ENCODE data around the gene COL18A1.

Gene COL18A1

GRCh38 chr21:45447821-45448220 lies 42.9 kb downstream of the COL18A1 start:
- H3K79me2 ChIP-seq (ENCODE audit: insufficient read depth, low read length) = no peaks in the 10 kb centered on the region
- TF ChIP-seq CTCF (conservative IDR thresholded peaks at IDR 0.05; ENCODE audit: low read length) = no peak
- no peak for TF ChIP-seq EZH2phosphoT487 (IDR thresholded peaks at IDR 0.05; ENCODE audit: borderline replicate concordance)
- H3K27me3 ChIP-seq (ENCODE audit: insufficient read depth, low read length, poor library complexity, severe bottlenecking) = no peaks in the 10 kb centered on the region
- H3K4me1 ChIP-seq (ENCODE audit: insufficient read depth, low read length, poor library complexity, severe bottlenecking) = no peaks in the 10 kb centered on the region
- H3K36me3 ChIP-seq (ENCODE audit: insufficient read depth, low read length) = no peaks in the 10 kb centered on the region
- no peak overlapping the region for H3K4me3 ChIP-seq (ENCODE audit: low read length, poor library complexity, severe bottlenecking)
- H3K9me3 ChIP-seq (ENCODE audit: insufficient read depth, low read depth, low read length) = no peaks in the 10 kb centered on the region
- H3F3A ChIP-seq (ENCODE audit: low read depth) = peaks cover 5% of the 10 kb centered on the region; the same call in 1 of the 2 replicates
- H2AFZ ChIP-seq (ENCODE audit: low read length) = no peak overlapping the region
- no peaks in the 10 kb centered on the region for H4K20me1 ChIP-seq (ENCODE audit: insufficient read depth, low read length, poor library complexity, severe bottlenecking)
- H3K4me2 ChIP-seq (ENCODE audit: low read depth, low read length, poor library complexity, severe bottlenecking) = no peak overlapping the region
- no peaks in the 10 kb centered on the region for H3K9me2 ChIP-seq (replicated peaks; ENCODE audit: low read depth, low read length)
- no peak overlapping the region for H3K9ac ChIP-seq (ENCODE audit: low read depth, low read length, poor library complexity, severe bottlenecking)

DNA sequence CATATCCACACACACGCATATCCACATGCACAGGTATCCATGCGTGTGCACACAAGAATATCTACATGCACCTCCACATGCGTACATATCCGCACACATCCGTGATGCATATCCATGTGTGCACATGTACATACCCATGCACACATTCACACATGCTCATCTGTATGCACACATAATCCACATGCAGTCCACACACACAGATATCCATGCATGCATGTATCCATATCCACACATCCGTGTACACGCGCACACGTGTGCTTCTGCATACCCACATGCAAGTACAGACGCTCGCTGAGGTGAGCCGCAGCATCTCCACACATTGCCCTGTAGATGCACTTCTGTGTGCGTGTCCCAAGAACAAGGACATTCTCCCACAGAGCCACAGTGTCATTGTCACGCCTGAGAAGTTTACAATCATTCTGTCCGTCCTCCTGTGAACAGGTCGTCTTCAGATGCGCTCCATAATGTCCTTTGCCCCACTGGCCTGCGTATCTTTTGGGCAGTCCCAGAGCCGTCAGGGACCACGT lies 43.4 kb downstream of the COL18A1 start:
- Histone ChIP-seq H4K20me1 (ENCODE audit: insufficient read depth, low read length, poor library complexity, severe bottlenecking) (no peaks in the 10 kb centered on the region), H3K4me3 (ENCODE audit: low read length, poor library complexity, severe bottlenecking) (no peak overlapping the region), H3K4me2 (ENCODE audit: low read depth, low read length, poor library complexity, severe bottlenecking) (no peak overlapping the region), H3K4me1 (ENCODE audit: insufficient read depth, low read length, poor library complexity, severe bottlenecking) (no peaks in the 10 kb centered on the region), H3K79me2 (ENCODE audit: insufficient read depth, low read length) (no peaks in the 10 kb centered on the region), H3K9me3 (ENCODE audit: insufficient read depth, low read depth, low read length) (no peaks in the 10 kb centered on the region), H3F3A (ENCODE audit: low read depth) (peaks cover 7% of the 10 kb centered on the region; the same call in 1 of the 2 replicates), H2AFZ (ENCODE audit: low read length) (no peak overlapping the region), H3K36me3 (ENCODE audit: insufficient read depth, low read length) (no peaks in the 10 kb centered on the region), H3K9ac (ENCODE audit: low read depth, low read length, poor library complexity, severe bottlenecking) (no peak overlapping the region), H3K9me2 (replicated peaks; ENCODE audit: low read depth, low read length) (no peaks in the 10 kb centered on the region), H3K27me3 (ENCODE audit: insufficient read depth, low read length, poor library complexity, severe bottlenecking) (no peaks in the 10 kb centered on the region)
- TF ChIP-seq EZH2phosphoT487 (IDR thresholded peaks at IDR 0.05; ENCODE audit: borderline replicate concordance) (no peak), CTCF (conservative IDR thresholded peaks at IDR 0.05; ENCODE audit: low read length) (no peak)

DNA sequence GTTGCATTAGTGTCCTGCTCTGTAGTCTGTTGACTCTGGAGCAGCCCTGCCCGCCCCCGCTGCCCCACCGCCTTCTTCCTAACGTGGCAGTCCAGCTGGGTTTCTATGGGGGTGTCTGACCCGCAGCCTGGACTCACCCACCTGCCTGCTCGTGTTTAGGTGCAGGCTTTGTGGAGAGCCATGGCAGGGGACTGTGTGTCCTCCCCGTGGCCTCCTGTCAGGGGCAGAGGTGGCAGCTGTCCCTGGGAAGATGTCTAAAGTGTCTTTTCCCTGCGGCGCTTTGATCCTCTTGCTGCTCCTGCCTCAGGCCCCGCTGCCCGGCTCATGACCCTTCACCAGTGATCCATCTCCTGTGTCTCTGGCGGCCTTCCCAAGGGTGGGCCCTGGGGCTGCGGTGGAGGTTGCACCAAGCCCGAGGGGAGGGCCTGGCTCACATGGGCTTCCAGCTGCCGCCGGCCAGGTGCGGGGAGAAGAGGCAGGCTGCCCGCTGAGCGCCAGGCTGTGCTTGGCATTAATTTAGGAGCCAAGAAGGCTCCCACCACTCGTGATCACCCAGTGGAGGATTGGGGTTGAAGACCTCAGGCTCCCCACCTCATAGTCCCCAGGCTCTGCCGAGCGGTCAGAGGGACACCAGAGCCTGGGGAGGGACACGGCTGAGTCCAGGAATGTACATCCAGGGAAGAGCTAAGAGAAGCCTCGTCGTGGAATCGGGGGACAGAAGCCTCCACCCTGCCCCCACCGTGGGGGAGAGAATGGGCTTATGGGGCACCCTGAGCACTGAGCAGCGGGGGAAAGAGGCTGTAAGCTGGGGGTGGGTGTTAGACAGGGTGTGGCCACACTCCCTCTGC lies 44.1 kb downstream of the COL18A1 start:
- H3K9me3 ChIP-seq (ENCODE audit: insufficient read depth, low read depth, low read length) = no peaks in the 10 kb centered on the region
- H3K4me1 ChIP-seq (ENCODE audit: insufficient read depth, low read length, poor library complexity, severe bottlenecking) = no peaks in the 10 kb centered on the region
- no peak overlapping the region for H3K4me2 ChIP-seq (ENCODE audit: low read depth, low read length, poor library complexity, severe bottlenecking)
- no peak overlapping the region for H3K4me3 ChIP-seq (ENCODE audit: low read length, poor library complexity, severe bottlenecking)
- TF ChIP-seq CTCF (conservative IDR thresholded peaks at IDR 0.05; ENCODE audit: low read length) (no peak), EZH2phosphoT487 (IDR thresholded peaks at IDR 0.05; ENCODE audit: borderline replicate concordance) (no peak)
- H3K27me3 ChIP-seq (ENCODE audit: insufficient read depth, low read length, poor library complexity, severe bottlenecking) = no peaks in the 10 kb centered on the region
- H3K9me2 ChIP-seq (replicated peaks; ENCODE audit: low read depth, low read length) = no peaks in the 10 kb centered on the region
- peaks cover 7% of the 10 kb centered on the region; the same call in 1 of the 2 replicates for H3F3A ChIP-seq (ENCODE audit: low read depth)
- no peak overlapping the region for H3K9ac ChIP-seq (ENCODE audit: low read depth, low read length, poor library complexity, severe bottlenecking)
- no peaks in the 10 kb centered on the region for H3K79me2 ChIP-seq (ENCODE audit: insufficient read depth, low read length)
- no peaks in the 10 kb centered on the region for H3K36me3 ChIP-seq (ENCODE audit: insufficient read depth, low read length)
- H2AFZ ChIP-seq (ENCODE audit: low read length) = no peak overlapping the region
- no peaks in the 10 kb centered on the region for H4K20me1 ChIP-seq (ENCODE audit: insufficient read depth, low read length, poor library complexity, severe bottlenecking)

Measured in Loucy (cell line).